IPS-15b (cell line): ENCODE results near the gene CCDC192.

ENCODE experiments used
- H3K27me3 ChIP-seq: one replicate; pipeline ENCODE4 v1.6.1; 2013; ENCODE audit warnings: low read length; ENCODE audit not compliant: control insufficient read depth, insufficient read depth
- H3K36me3 ChIP-seq: one replicate; pipeline ENCODE4 v1.6.1; 2013; ENCODE audit warnings: low read length; ENCODE audit not compliant: control insufficient read depth, insufficient read depth
- H3K4me1 ChIP-seq: one replicate; pipeline ENCODE4 v1.6.1; 2013; ENCODE audit warnings: mild to moderate bottlenecking, low read length; ENCODE audit not compliant: control insufficient read depth, insufficient read depth
- H3K4me3 ChIP-seq: one replicate; pipeline ENCODE4 v1.5.1; 2013; ENCODE audit warnings: low read depth, low read length
- H3K9ac ChIP-seq: one replicate; pipeline ENCODE4 v1.6.1; 2013; ENCODE audit warnings: low read depth, mild to moderate bottlenecking, low read length
- H3K9me3 ChIP-seq: one replicate; pipeline ENCODE4 v1.6.1; 2013; ENCODE audit warnings: mild to moderate bottlenecking, low read length; ENCODE audit not compliant: control insufficient read depth, insufficient read depth

Gene CCDC192

DNA sequence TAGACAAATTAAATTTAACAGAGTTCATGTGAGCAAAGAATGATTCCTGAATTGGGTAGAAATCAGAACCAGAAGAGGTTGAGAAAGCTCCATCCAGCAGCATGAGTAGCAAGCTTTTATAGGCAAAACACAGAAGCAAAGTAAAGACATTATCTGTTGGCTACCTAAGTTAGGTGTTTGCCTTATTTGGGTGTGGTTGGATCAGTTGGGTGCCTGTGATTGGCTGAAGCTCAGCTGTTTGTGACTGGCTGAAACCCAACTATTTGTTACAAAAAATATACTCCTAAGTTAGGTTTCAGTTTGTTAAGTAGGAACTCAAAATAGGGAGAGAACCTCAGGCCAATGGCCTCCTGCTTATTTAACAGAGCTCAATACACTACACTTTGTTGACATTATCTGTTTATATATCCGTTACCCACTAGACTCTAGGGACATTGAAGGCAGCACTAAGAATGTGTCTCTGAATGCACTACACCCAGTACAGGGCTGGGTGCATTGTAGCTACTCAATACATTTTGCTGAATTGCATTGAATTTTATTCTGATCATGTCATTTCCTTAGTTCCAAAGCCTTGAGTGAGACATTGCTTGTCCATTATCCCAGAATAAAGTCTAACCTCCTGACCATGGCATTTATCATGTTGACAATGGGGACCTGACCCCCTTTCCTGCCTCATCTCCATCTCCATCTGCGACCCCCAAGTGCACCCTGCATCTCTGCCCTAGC is 98.7 kb downstream of the CCDC192 start:
- no peaks in the 10 kb centered on the region for H3K27me3 ChIP-seq
- no peaks in the 10 kb centered on the region for H3K36me3 ChIP-seq
- no peak overlapping the region for H3K9ac ChIP-seq
- H3K4me3 ChIP-seq, result no peak overlapping the region
- no peaks in the 10 kb centered on the region for H3K4me1 ChIP-seq
- no peaks in the 10 kb centered on the region for H3K9me3 ChIP-seq

DNA sequence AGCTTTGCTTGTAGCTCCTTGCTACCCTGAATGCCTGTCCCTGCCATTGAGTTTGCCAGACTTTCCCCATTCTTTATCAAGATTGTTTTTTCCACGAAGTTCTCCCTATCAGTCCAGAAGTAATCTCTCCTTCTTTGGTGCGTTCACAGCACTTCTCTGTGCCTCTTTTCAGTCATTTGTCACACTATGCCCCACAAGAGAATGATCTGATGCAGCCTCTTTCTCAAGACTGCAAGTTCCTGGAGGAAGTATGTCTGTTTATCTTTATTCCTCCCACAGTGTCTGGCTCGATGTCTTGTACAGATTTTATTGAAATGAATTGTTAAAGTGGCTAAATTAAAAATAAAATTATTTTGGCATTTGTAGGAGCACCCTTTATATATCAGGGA is 99.3 kb downstream of the CCDC192 start:
- Histone ChIP-seq H3K36me3 (no peaks in the 10 kb centered on the region), H3K27me3 (no peaks in the 10 kb centered on the region), H3K4me3 (no peak overlapping the region), H3K9me3 (no peaks in the 10 kb centered on the region), H3K9ac (no peak overlapping the region), H3K4me1 (no peaks in the 10 kb centered on the region)

DNA sequence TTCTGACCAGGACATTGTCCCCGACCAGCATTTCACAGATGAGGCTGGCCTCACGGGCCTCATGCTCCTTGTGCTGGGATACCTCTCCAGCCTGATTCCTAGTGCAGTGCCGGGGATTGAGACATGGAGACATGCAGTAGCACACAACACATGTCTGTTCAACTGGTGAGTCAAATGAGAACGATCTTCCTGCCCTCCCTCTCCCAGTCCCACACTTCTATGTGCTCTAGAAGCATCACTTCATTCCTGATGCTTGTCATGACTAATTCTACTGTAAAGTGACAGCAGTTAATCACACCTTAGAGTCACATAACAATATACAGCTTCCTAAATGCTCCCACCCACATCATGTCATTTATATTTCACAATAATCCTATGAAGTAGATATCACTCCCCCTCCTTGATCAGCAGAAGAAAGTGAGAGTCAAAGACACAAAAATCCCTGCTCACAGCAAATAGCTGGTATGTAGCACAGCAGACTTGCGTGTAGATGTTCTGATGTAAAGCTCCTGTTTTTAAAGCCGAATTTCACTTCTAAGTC is 101.8 kb downstream of the CCDC192 start:
- Histone ChIP-seq H3K9ac (no peak overlapping the region), H3K36me3 (no peaks in the 10 kb centered on the region), H3K27me3 (no peaks in the 10 kb centered on the region), H3K4me1 (peaks cover 9% of the 10 kb centered on the region), H3K4me3 (no peak overlapping the region), H3K9me3 (no peaks in the 10 kb centered on the region)

DNA sequence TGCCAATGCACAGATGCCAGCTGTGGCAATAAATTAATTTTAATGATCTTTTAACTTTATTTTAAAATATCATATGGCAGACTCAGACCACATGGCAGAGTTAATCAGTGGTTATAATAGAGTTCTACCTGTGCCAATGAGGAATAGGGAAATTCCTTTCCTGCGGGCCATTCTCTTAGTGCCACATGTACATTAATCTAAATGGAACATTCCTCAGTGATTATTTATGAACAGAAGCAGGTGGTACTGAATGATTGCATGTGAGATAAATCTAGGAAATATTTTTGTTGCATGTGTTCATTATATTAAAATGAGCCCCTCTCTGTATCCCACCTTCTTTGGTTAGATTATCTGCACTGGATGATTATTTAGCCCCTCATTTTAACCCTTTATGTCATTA is 102.3 kb downstream of the CCDC192 start:
- H3K36me3 ChIP-seq, result no peaks in the 10 kb centered on the region
- peaks cover 14% of the 10 kb centered on the region for H3K4me1 ChIP-seq
- H3K27me3 ChIP-seq, result no peaks in the 10 kb centered on the region
- H3K4me3 ChIP-seq, result no peak overlapping the region
- H3K9me3 ChIP-seq, result no peaks in the 10 kb centered on the region
- no peak overlapping the region for H3K9ac ChIP-seq

DNA sequence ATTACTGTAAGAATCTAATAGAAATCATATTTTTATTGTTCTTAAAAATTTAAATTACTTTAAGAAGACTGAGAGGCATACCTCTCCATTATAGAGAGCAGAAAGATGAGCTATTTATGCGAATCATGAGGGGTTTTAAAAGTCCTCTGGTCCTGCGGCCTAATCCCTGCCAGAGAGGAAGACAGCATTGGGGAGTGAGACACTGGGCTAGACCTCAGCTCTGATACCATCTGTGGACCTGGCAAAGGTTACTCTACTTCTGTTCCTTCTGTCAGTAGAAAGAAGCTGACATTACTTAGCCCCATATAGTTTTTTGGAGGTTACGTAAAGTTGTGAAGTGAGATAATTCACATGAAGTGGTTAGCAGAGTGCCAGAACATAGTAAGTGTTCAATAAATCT is 103.6 kb downstream of the CCDC192 start:
- no peaks in the 10 kb centered on the region for H3K9me3 ChIP-seq
- no peaks in the 10 kb centered on the region for H3K36me3 ChIP-seq
- peaks cover 21% of the 10 kb centered on the region for H3K4me1 ChIP-seq
- no peaks in the 10 kb centered on the region for H3K27me3 ChIP-seq
- H3K4me3 ChIP-seq, result no peak overlapping the region
- H3K9ac ChIP-seq, result no peak overlapping the region

DNA sequence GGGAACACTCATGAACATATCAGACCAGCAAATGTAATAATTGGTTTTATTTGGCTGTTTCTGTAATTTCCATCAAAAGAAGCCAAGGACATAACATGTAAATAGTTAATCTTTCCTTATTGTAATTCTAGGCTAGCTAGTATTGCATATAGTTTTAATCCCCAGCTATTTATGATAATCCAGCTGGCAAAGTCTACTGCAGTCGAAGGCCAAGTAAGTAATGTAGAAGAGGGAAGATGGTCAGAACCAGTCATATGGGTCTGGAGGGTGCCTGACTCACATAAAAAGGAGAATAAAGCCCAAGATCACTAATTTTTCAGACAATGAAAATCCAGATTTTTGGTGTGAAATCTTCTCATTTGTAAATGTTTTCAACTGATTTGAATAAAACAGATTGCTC is 106.3 kb downstream of the CCDC192 start:
- no peaks in the 10 kb centered on the region for H3K36me3 ChIP-seq
- no peak overlapping the region for H3K9ac ChIP-seq
- no peak overlapping the region for H3K4me3 ChIP-seq
- peaks cover 21% of the 10 kb centered on the region for H3K4me1 ChIP-seq
- no peaks in the 10 kb centered on the region for H3K9me3 ChIP-seq
- H3K27me3 ChIP-seq, result no peaks in the 10 kb centered on the region

DNA sequence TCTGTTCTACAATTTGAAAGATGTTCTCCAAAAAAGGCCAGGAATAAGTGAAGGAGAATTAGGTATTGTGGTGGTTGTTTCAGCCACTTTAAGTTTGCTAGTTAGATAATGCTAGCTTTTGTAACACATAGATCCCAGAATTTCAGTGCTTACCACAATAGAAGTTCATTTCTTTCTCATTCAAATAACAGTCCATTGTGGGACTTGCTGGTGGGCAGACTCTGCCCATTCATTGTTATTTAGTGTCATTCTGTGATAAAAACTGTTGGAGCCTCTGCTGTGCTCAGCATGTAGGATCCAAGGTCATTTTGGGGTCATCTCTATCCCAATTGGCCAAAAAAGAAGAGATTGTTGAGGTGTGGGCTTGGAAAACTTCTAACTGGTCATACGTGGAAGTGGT is 106.8 kb downstream of the CCDC192 start:
- Histone ChIP-seq H3K9ac (no peak overlapping the region), H3K4me1 (peaks cover 21% of the 10 kb centered on the region), H3K4me3 (no peak overlapping the region), H3K27me3 (no peaks in the 10 kb centered on the region), H3K9me3 (no peaks in the 10 kb centered on the region), H3K36me3 (no peaks in the 10 kb centered on the region)

DNA sequence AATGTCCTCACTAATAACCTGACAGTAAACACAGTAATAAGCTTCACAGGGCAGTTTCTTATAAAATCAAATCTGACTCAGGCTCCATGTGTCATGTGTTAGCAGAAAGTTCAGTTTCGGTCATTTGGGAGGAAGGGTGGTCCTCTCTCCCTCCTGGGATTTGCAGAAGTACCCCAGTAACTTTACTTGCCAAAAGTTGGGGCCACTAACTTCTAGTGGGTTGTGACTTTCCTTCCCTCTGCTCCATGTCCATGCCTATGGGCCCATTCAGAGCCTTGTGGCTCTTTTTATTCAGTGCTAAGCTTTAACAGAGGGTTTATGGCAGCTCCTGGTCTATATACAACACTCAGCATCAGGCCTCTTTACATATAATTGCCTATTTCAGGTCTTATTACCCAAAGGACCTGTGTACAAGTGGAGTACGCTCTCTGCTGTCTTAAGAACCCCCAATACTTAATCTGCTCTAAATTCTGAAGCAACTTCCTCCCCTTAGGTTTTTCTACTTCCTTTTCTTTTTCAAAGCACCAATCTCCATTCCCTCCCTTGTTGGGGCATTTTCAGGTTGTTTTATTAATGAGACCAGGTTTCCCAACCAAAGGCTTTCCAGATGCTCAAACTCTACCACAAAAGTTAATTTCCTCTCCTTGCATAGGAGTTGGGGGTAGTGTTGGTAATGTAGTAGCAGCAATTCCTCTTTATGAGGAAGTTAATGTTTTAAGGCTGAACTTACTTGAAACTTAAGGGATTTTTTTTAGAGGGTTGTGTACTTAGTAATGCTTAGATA is 107.7 kb downstream of the CCDC192 start:
- peaks cover 21% of the 10 kb centered on the region for H3K4me1 ChIP-seq
- H3K27me3 ChIP-seq, result no peaks in the 10 kb centered on the region
- H3K9me3 ChIP-seq, result no peaks in the 10 kb centered on the region
- H3K4me3 ChIP-seq, result no peak overlapping the region
- H3K36me3 ChIP-seq, result no peaks in the 10 kb centered on the region
- H3K9ac ChIP-seq, result no peak overlapping the region

DNA sequence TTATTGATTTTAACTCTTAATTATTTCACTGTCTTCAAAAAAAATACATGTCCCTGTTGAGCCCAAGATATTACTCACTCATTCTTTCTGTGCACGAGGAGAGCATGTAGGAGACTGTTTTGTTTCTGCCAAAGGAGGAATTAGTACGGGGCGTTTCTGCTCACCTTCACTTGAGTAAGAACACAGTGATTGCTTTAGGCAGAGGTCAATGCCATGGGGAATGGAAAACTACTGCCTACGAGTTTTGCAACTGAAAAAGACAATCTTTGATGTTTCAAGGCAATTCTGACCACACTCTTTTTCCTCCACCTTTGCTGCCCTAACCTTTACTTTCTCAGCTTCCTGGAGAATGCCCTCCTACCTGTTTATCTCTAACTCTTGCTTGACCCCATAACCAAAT is 109.4 kb downstream of the CCDC192 start:
- H3K9ac ChIP-seq, result no peak overlapping the region
- H3K9me3 ChIP-seq, result no peaks in the 10 kb centered on the region
- H3K4me1 ChIP-seq, result peaks cover 21% of the 10 kb centered on the region
- H3K36me3 ChIP-seq, result no peaks in the 10 kb centered on the region
- H3K4me3 ChIP-seq, result no peak overlapping the region
- H3K27me3 ChIP-seq, result no peaks in the 10 kb centered on the region

DNA sequence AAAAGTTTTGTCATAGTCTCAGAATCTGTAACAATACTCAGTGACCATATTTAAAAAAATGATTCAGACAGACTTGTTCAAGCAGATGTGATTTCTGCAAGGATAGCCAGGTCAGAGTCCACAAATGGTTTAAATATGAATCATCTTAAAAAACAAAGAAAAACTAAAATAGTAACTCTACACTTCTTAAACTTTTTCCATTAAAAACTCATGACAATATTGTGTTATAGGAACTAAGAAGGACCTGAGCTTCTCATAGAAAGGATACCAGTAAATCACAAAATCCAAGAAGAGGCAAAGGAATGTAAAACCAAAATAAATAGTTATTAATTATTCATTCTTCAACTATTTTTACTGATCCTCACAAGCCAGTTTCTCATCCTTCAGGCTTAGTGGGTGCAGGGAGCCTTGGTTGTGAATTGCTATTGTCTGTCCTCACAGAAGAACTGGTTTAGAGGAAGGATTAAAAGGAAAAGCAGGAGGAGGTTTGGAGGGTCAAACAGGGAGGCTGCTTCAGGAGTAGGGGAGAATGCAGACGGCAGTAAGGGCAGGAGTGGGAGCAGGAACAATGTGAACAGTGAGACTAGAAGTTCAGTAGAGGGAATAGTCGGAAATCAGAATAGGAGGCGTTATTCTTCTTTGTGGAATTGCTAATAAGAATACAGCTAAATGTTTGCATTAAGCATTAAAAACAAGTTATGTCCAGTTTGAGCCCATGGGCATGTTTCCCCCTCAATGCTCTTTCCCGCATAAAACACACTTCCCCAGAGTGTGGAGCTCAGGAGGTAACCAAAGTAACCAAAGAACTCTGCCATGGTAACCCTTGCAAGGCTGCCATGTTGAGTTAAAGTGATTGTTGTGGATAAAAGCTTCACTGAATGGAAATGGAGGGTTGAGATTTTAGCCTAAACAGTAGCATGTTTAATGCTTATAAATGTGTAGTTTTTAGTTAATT is 110.7 kb downstream of the CCDC192 start:
- Histone ChIP-seq H3K27me3 (no peaks in the 10 kb centered on the region), H3K9ac (no peak overlapping the region)

DNA sequence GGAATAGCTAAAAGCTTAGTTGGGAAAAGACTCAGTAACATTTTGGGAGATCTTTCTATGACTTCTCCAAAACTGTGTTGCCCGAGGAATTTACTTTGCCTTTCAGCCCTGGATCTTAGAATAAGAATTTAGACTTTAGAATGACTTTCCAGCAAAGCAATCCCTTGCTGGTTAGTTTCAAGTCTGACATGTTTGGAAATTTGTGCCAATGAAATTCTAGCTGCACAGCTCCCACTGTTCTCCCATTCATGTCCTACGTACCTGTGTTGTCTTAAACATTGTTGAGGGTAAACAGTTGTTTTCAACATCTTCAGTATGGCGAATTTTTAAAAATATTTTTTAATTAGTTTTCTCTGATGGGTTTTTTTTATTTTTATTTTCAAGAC is 111.4 kb downstream of the CCDC192 start:
- Histone ChIP-seq H3K36me3 (no peaks in the 10 kb centered on the region), H3K27me3 (no peaks in the 10 kb centered on the region), H3K9me3 (no peaks in the 10 kb centered on the region), H3K9ac (no peak overlapping the region), H3K4me1 (peaks cover 15% of the 10 kb centered on the region), H3K4me3 (no peak overlapping the region)

More for the DNA sequence above, 110.7 kb downstream of the CCDC192 start:
- no peak overlapping the region for H3K4me3 ChIP-seq
- H3K4me1 ChIP-seq, result peaks cover 21% of the 10 kb centered on the region
- H3K9me3 ChIP-seq, result no peaks in the 10 kb centered on the region
- H3K36me3 ChIP-seq, result no peaks in the 10 kb centered on the region
